Astrocyte of the spinal cord (primary cell): ENCODE measurements around the gene ADAMTS20.

Experiments
- DNase-seq: peaks from one replicate; pipeline ENCODE4 v3.0.0; 2011; ENCODE audit warnings: low read depth, low spot score
- H3K4me3 ChIP-seq: 2 replicates; pipeline ENCODE4 v1.5.1; 2011; ENCODE audit warnings: low read depth, mild to moderate bottlenecking, low read length, moderate library complexity
- in situ Hi-C: cut with HindIII; loops from 2 replicates; pipeline ENCODE4 v1.10.0; 2017; ENCODE audit warnings: low sequenced_read_pairs
- TF ChIP-seq, protein P1 (sequence below): IDR thresholded peaks from 2 replicates; pipeline ENCODE4 v1.5.1; 2012; ENCODE audit warnings: low read depth, mild to moderate bottlenecking, low read length, inconsistent platforms

Gene ADAMTS20

DNA sequence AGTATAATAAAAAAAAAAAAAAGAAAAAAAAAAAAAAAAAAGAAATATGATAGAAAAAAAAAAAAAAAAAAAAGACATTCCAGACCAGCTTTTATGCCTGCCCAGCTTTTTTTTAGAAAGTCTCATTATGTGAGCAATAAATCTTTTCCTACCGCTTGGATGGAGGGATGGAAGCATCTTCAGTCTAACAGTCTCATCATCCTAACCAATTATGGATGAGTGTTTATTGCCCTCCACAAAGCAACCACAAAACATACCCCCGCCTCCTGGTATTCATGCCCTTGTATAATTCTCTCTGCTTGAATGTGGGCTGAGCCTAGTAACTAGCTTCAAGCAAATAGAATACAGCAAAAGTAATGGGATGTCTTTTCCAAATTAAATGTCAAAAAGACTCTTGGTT lies 33.7 kb upstream of the ADAMTS20 start:
- in situ Hi-C loops, result no loop called here
- no peak overlapping the region for H3K4me3 ChIP-seq
- no peak for DNase-seq
- TF ChIP-seq, protein P1, sequence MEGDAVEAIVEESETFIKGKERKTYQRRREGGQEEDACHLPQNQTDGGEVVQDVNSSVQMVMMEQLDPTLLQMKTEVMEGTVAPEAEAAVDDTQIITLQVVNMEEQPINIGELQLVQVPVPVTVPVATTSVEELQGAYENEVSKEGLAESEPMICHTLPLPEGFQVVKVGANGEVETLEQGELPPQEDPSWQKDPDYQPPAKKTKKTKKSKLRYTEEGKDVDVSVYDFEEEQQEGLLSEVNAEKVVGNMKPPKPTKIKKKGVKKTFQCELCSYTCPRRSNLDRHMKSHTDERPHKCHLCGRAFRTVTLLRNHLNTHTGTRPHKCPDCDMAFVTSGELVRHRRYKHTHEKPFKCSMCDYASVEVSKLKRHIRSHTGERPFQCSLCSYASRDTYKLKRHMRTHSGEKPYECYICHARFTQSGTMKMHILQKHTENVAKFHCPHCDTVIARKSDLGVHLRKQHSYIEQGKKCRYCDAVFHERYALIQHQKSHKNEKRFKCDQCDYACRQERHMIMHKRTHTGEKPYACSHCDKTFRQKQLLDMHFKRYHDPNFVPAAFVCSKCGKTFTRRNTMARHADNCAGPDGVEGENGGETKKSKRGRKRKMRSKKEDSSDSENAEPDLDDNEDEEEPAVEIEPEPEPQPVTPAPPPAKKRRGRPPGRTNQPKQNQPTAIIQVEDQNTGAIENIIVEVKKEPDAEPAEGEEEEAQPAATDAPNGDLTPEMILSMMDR, result no peak

GRCh38 chr12:43580601-43581000 lies 28.6 kb upstream of the ADAMTS20 start:
- TF ChIP-seq, protein P1, result no peak
- H3K4me3 ChIP-seq, result no peak overlapping the region
- in situ Hi-C loops, result no loop called here
- no peak for DNase-seq

- in situ Hi-C loops, result no loop called here
- TF ChIP-seq, protein P1, result no peak
- no peak overlapping the region for H3K4me3 ChIP-seq
- no peak for DNase-seq
These were observed 27.2 kb upstream of the ADAMTS20 start for GRCh38 chr12:43579206-43579605.

GRCh38 chr12:43578782-43579181 lies 26.8 kb upstream of the ADAMTS20 start:
- DNase-seq, result peak; percentile 9
- TF ChIP-seq, protein P1, result no peak
- in situ Hi-C loops, result no loop called here

GRCh38 chr12:43577381-43577780 lies 25.4 kb upstream of the ADAMTS20 start:
- no peak overlapping the region for H3K4me3 ChIP-seq
- TF ChIP-seq, protein P1, result no peak
- no peak for DNase-seq
- in situ Hi-C loops, result no loop called here

More at GRCh38 chr12:43578782-43579181, 26.8 kb upstream of the ADAMTS20 start:
- no peak overlapping the region for H3K4me3 ChIP-seq

DNA sequence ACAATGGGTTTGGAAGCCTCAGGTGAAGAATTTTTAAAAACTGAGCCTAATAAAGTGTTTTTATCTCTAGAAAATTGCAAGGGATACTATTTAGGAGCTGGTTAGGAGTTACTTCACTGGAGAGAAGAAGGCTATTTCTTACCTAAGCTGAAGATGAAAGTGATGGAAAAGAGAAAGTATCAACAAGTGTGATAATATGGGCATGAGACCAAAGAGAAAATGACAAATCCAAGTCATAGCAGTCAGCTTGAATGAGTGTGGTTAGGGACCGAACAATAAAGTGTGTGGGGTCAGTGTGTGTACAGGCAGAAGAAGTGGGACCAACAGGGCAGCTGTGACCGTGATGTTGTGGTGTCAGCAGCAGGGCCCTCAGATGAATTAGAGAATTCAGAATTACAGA lies 24.2 kb upstream of the ADAMTS20 start:
- in situ Hi-C loops, result no loop called here
- DNase-seq, result no peak
- H3K4me3 ChIP-seq, result no peak overlapping the region
- TF ChIP-seq, protein P1, result no peak

DNA sequence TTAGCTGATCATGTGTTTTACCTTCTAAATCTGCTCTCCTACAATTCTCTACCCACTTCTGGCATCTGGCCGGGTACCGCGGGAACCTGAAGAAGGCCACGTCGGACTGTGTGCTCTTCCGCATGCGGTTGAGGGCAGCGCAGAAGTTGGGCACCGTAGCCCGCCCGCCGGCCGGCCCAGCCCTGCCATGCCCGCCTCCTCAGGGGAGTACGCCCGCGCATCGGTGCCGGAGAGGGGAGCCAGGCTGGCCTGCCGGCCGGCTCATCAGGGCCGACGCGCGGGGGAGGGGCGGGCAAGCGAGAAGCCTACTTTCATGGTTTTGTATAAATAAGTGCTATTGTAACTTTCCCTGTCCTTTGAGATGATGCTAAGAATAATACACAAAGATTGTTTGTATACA lies 19.9 kb upstream of the ADAMTS20 start:
- no peak for DNase-seq
- no peak overlapping the region for H3K4me3 ChIP-seq
- TF ChIP-seq, protein P1, result no peak
- in situ Hi-C loops, result no loop called here
